RWPE2 (cell line): Measurements from ENCODE around the gene HHATL.

Experiments
- ATAC-seq: fragments of 200-7000 bp; cut with Tn5 transposase; 3 replicates; pipeline ENCODE4 v1.9.1; 2021; ENCODE audit warnings: low read depth
- DNase-seq: peaks from one replicate; pipeline ENCODE4 v3.0.0-alpha.2; 2020; ENCODE audit warnings: low spot score
- H3K27ac ChIP-seq: fragments of 450-650 bp; 2 replicates; pipeline ENCODE4 v1.5.1; 2017; ENCODE audit warnings: mild to moderate bottlenecking; ENCODE audit not compliant: poor library complexity, severe bottlenecking
- H3K27me3 ChIP-seq: fragments of 250-450 bp; sonication (Bioruptor Pico); 2 replicates; pipeline ENCODE4 v1.5.1; 2021; ENCODE audit warnings: mild to moderate bottlenecking, moderate library complexity; ENCODE audit not compliant: insufficient read depth, poor library complexity, severe bottlenecking
- H3K36me3 ChIP-seq: fragments of 250-450 bp; sonication (Bioruptor Pico); 2 replicates; pipeline ENCODE4 v1.5.1; 2020; ENCODE audit warnings: low read depth, mild to moderate bottlenecking, moderate library complexity
- H3K4me1 ChIP-seq: fragments of 250-450 bp; sonication (Bioruptor Pico); 2 replicates; pipeline ENCODE4 v1.5.1; 2021; ENCODE audit warnings: mild to moderate bottlenecking, moderate library complexity; ENCODE audit not compliant: insufficient read depth, poor library complexity, severe bottlenecking
- H3K4me3 ChIP-seq: fragments of 250-450 bp; sonication (Bioruptor Pico); 2 replicates; pipeline ENCODE4 v1.5.1; 2021; ENCODE audit warnings: mild to moderate bottlenecking, moderate library complexity; ENCODE audit not compliant: severe bottlenecking
- H3K9me3 ChIP-seq: fragments of 250-450 bp; sonication (Bioruptor Pico); 2 replicates; pipeline ENCODE4 v1.5.1; 2021; ENCODE audit warnings: mild to moderate bottlenecking, moderate library complexity; ENCODE audit not compliant: severe bottlenecking
- TF ChIP-seq, protein P1 (sequence below): fragments of 450-650 bp; IDR thresholded peaks from one replicate; pipeline ENCODE4 v1.5.1; 2017; ENCODE audit warnings: mild to moderate bottlenecking, moderate library complexity; ENCODE audit not compliant: poor library complexity, severe bottlenecking

The HHATL gene

DNA sequence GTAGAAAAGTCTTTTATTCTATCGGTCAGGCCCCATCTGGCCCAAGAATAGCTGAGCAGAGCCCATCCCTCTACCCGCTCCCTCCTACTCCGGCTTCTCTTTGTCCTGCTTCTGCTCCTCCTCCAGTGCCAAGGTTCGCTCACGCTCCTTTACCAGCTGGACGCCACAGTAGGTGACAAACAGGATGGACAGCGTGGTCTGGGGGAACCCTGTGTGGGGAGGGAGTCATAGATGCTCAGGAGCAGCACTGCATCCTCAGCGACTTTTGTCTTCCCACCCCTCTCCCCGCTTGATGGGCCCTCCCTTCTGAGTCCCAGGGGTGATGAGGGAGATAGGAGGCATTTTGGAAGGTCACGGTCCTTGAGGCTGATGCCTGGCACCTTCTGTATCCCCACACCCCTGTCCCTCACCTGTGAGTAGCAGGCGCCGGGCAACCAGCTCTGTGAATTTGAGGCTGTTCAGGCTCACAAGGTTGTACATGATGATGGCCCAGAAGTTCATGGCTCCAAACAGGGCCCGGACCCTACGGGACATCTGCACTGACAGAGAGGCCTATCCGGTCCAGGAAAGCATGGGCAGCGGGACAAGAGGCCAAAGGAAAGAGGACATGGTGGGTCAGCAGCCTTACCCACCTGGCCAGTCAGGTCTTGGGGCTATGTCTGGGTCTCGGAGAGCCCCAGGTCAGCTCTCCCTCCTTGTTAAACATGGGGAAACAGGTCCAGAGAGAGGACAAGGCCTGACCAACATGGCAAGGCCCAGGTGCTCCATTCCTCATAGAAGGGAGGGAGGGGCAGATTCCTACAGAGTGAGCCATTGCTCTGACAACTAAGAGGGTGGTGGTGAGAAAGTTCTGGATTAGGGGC lies 9.7 kb downstream of the HHATL start:
- Histone ChIP-seq H3K4me3 (no peak overlapping the region), H3K27me3 (no peaks in the 10 kb centered on the region), H3K36me3 (no peaks in the 10 kb centered on the region), H3K9me3 (no peaks in the 10 kb centered on the region), H3K27ac (no peak overlapping the region), H3K4me1 (no peaks in the 10 kb centered on the region)
- DNase-seq (no peak), ATAC-seq (peak; percentile 33; the same call in 1 of the 3 replicates)
- TF ChIP-seq, protein P1, sequence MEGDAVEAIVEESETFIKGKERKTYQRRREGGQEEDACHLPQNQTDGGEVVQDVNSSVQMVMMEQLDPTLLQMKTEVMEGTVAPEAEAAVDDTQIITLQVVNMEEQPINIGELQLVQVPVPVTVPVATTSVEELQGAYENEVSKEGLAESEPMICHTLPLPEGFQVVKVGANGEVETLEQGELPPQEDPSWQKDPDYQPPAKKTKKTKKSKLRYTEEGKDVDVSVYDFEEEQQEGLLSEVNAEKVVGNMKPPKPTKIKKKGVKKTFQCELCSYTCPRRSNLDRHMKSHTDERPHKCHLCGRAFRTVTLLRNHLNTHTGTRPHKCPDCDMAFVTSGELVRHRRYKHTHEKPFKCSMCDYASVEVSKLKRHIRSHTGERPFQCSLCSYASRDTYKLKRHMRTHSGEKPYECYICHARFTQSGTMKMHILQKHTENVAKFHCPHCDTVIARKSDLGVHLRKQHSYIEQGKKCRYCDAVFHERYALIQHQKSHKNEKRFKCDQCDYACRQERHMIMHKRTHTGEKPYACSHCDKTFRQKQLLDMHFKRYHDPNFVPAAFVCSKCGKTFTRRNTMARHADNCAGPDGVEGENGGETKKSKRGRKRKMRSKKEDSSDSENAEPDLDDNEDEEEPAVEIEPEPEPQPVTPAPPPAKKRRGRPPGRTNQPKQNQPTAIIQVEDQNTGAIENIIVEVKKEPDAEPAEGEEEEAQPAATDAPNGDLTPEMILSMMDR, result no peak

DNA sequence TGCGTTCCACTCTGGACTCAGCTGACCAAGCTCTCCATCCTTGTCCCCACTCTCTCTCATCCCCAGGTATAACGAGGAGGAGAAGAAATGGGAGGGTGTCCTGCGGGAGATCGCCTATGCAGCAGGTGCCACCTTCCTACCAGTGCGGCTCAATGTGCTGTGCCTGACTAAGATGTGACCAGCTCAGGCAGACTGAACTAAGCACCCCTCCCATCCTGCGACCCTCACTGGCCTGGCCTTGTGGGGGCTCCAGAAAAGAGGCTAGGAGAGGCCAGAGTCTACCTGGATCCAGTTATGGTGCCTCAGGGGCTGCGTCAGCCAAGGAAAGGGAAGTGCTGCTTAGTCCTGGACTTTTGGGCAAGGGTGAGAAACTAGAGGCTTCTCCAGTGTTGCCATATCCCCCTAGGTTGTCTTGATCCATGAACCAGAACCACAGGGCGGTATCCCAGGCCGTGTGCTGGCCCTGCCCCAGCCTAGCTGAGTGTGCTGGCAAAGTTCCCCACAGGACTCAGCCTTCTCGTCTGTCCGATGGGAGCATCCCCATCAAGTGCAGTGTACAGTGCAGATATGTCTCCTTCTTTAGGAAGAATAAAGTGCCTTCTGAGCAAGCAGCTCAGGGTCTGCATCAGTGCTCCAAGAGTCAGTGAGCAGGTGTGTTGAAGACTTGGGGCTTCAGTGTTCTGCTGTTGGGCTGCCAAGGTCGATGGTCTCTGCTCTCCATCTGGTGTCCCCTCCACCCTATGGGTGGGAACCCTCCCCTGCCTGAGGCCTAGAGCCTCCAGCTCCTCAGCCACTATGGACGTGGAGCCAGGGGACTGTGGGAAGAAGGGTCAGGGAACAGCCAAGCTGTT lies 10.6 kb downstream of the HHATL start:
- TF ChIP-seq, protein P1, result no peak
- no peaks in the 10 kb centered on the region for H3K36me3 ChIP-seq
- H3K27ac ChIP-seq, result no peak overlapping the region
- H3K9me3 ChIP-seq, result no peaks in the 10 kb centered on the region
- no peak overlapping the region for H3K4me3 ChIP-seq
- H3K4me1 ChIP-seq, result no peaks in the 10 kb centered on the region
- H3K27me3 ChIP-seq, result no peaks in the 10 kb centered on the region
- no peak for ATAC-seq
- no peak for DNase-seq

DNA sequence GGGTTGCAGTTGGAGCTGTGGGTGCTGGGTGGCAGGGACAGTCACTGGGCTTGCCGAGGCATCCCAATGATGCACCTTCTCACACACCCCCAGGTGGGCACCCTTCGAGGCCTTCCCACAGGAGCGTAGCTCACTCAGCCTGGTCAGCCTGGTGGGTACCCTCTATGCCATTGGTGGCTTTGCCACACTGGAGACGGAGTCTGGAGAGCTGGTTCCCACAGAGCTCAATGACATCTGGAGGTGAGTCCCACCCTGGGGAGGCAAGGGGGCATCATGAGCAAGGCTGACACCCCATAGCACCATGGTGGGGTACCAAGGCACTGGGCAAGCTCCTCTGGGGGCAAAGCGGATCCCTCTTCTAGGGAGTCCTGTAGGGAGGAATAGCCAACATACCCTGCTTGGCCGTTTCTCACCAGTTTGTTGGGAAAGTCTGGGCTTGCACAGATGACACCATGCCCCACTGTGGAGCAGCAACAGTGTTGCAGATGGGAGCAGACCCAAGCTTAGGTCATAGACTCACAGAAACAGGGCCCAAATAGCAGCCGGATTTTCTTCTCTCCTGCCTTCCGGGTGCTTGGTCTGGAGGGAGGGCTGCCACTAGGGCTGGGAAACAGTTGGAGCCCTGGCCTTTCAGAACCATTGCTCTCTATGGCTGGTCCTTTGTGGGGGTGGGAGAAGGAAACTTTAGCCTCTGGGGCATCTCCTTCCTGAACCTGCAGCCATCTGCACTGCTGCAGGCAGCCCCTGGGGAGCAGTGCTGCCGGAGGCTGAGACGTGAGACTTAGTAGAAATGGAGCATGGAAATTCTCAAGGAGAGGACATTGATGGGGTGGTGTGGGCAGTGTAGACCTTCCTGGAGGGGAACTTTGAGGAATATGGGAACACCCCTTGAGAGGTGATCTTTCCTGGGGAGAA lies 11.6 kb downstream of the HHATL start:
- Histone ChIP-seq H3K27me3 (peaks cover 9% of the 10 kb centered on the region), H3K9me3 (no peaks in the 10 kb centered on the region), H3K36me3 (no peaks in the 10 kb centered on the region), H3K27ac (no peak overlapping the region), H3K4me3 (no peak overlapping the region), H3K4me1 (no peaks in the 10 kb centered on the region)
- TF ChIP-seq, protein P1, result no peak
- ATAC-seq (no peak; the same call in 2 of the 3 replicates), DNase-seq (no peak)

DNA sequence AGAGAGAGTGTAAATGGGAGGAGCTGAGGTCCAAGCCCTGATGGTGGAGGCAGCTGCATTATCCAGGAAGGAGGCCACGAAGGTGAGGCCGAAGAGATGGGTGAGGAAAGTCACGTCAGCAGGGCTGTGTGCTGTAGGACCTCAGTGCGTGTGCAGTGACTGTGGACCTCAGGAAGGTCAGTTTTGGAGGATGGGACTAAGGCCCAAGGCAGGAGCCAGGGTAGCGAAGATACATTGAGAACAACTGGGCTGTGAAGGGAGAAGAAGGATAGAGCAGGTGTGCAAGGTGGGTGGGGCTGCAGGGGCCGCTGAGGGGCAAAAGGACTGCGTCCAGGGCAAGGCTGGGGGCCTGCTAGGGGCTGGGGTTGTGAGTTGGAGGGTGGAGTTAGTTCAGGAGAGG lies 12.4 kb downstream of the HHATL start:
- no peaks in the 10 kb centered on the region for H3K4me1 ChIP-seq
- H3K36me3 ChIP-seq, result no peaks in the 10 kb centered on the region
- peaks cover 17% of the 10 kb centered on the region for H3K27me3 ChIP-seq
- H3K9me3 ChIP-seq, result no peaks in the 10 kb centered on the region
- TF ChIP-seq, protein P1, result no peak
- H3K27ac ChIP-seq, result no peak overlapping the region
- H3K4me3 ChIP-seq, result no peak overlapping the region
- DNase-seq (no peak), ATAC-seq (no peak)
